K562 (cell line): ENCODE data around the gene BCL3. TPM values are rescaled to one million over a fixed set of nuclear protein-coding genes. Genes with fewer than 3 reads are reported as not detected.

ENCODE experiments used
- ATF2 ChIP-seq: sonication (generic); formaldehyde crosslinking; IDR thresholded peaks from 2 replicates; pipeline ENCODE4 v1.8.1; 2022; ENCODE audit warnings: missing genetic modification reagents
- ATF3 ChIP-seq, 2 experiments: fragments of 450-650 bp in 1 of 2; sonication (generic) in 1 of 2; formaldehyde crosslinking in 1 of 2; IDR thresholded peaks in 1 of 2; conservative IDR thresholded peaks in 1 of 2; 2 replicates each; pipeline versions ENCODE4 v1.6.1 to v1.8.1; 2016 to 2023; ENCODE audit warnings: mild to moderate bottlenecking in 2 of 2, moderate library complexity in 2 of 2, inconsistent platforms in 1 of 2, missing genetic modification reagents in 1 of 2
- ATF4 ChIP-seq: fragments of 450-650 bp; formaldehyde crosslinking; IDR thresholded peaks from 2 replicates; pipeline ENCODE4 v1.4.0; 2022; ENCODE audit warnings: mild to moderate bottlenecking, moderate library complexity
- ATF7 ChIP-seq: fragments of 450-650 bp; IDR thresholded peaks from 2 replicates; pipeline ENCODE4 v1.7.1; 2014; ENCODE audit warnings: mild to moderate bottlenecking, moderate library complexity
- VEZF1 ChIP-seq: fragments of 200-800 bp; sonication (Bioruptor generic); IDR thresholded peaks from 2 replicates; pipeline ENCODE4 v1.6.1; 2017; ENCODE audit warnings: missing genetic modification characterization, missing compliant biosample characterization
- ZNF583 ChIP-seq: fragments of 250-450 bp; sonication (Bioruptor Pico); IDR thresholded peaks from 2 replicates; pipeline ENCODE4 v1.4.0; 2020
- ZSCAN29 ChIP-seq: fragments of 450-650 bp; IDR thresholded peaks from 2 replicates; pipeline ENCODE4 v1.6.1; 2017
- ZSCAN32 ChIP-seq: fragments of 450-650 bp; formaldehyde crosslinking; IDR thresholded peaks from 2 replicates; pipeline ENCODE4 v1.4.0; 2020; ENCODE audit warnings: mild to moderate bottlenecking, moderate library complexity
- polyA plus RNA-seq, 8 experiments: library from polyadenylated mRNA; depleted of rRNA in 4 of 8; stranded (reverse) in 5 of 8; unstranded in 3 of 8; fragments of >200 nt; fragmentation: Nextera tagmentation in 2 of 8; fragmentation: Illumina TruSeq in 1 of 8; extraction: Ambion mirVana in 2 of 8; extraction: Trizol in 1 of 8; gene quantifications; 2 replicates each; pipeline versions ENCODE4 v1.2.1 to v1.2.3, GENCODE V29; 2011 to 2014; ENCODE audit warnings: inconsistent platforms in 1 of 8, missing spikeins in 1 of 8
- total RNA-seq, 7 experiments: library from RNA; depleted of rRNA in 6 of 7; stranded (reverse); fragments of >200 nt in 6 of 7; fragmentation: Illumina TruSeq in 2 of 7; extraction: Trizol in 2 of 7; gene quantifications; 2 replicates each; pipeline versions ENCODE4 v1.2.1 to v1.2.3, GENCODE V29; 2011 to 2021; ENCODE audit warnings: low replicate concordance in 1 of 7

BCL3 gene
- total and polyA plus RNA-seq, 9 of the 15 experiments (the other 6 are each of a cell fraction or from before 2014, with no cell fraction given), result 0.03 to 2.4 (median 0.50) TPM; not detected in 1

DNA sequence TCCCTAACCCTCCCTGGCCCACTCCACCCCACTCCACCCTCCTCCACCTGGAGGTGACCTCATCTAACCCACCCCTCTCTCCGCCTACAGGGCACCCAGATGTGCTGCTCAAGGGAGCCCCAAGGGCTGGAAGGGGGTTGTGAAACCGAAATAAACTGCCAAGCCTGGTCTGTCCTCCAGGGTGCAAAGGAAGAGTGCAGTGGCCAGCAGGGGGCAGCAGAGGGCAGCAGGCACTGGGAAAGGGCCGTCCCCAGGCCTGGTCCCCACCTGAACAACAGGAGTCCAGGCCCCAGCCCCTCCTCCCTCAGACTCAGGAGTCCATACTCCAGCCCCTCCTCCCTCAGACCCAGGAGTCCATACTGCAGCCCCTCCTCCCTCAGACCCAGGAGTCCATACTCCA is 52.0 kb downstream of the BCL3 start (continued):
- TF ChIP-seq ATF2 (CRISPR knock-in tag), result no peak
- peak; percentile 59; the same call in 1 of the 2 replicates for TF ChIP-seq ATF7
- peak; percentile 53; the same call in 1 of the 2 replicates for TF ChIP-seq VEZF1
- no peak for TF ChIP-seq ZNF583 (CRISPR knock-in tag)
- peak; percentile 40; the same call in 1 of the 2 replicates for TF ChIP-seq ATF3 (IDR thresholded peaks at IDR 0.05)
- TF ChIP-seq ATF3 (CRISPR knock-in tag; conservative IDR thresholded peaks at IDR 0.05), result no peak
- no peak for TF ChIP-seq ATF4 (CRISPR knock-in tag)
- TF ChIP-seq ZSCAN32 (CRISPR knock-in tag), result no peak
- TF ChIP-seq ZSCAN29, result no peak
